Measurements from ENCODE around the gene U2AF2.

U2AF2 gene

DNA sequence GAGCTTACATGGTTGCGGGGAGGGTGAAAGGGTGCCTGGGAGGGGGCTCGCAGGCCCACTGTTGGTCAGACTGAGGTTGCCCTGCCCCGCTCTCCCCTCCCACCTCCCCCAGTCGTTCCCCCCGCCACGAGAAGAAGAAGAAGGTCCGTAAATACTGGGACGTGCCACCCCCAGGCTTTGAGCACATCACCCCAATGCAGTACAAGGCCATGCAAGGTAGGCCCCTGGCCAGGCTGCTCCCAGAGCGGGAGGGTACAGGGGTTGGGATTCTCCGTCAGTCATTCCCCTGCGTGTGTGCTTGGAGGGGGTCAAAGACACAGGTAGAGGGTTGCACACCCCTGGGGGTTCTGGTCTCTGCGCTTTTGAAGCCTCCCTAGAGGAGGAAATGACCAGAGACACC lies 5.6 kb downstream of the U2AF2 start:
- DNase-seq = no peak

DNA sequence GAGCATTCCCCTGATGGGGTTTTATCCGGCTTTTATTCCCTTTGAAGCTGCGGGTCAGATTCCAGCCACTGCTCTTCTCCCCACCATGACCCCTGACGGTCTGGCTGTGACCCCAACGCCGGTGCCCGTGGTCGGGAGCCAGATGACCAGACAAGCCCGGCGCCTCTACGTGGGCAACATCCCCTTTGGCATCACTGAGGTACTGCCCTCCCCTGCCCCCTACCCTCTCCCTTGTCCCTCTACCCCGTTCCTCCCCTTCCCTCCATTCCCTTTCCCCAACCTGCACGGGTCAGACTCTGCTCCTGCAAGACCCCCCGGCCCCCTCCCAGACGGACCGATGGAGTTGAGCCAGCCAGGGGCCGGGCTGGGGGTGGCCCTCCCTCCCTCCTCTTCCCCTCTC lies 6.2 kb downstream of the U2AF2 start:
- no peak for DNase-seq

DNA sequence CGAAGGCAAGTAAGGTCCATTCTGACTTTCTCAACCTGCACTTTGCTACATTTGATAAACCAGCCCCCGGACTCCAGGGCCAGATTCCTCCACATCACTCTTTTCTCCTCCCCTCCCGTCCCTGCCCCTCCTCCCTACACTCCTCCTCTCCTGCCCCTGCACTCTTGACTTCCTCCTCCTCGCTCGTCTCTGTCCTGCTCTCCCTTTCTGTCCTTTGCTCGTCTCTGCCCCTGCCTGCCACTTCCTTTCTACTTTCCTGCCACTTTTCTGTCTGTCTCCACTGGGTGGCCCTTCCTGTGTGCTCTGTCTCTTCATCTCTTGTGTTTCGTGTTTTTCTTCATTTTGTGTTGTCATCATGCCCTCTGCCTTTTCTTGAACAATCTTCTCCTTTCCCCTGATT lies 7.0 kb downstream of the U2AF2 start:
- no peak for DNase-seq

DNA sequence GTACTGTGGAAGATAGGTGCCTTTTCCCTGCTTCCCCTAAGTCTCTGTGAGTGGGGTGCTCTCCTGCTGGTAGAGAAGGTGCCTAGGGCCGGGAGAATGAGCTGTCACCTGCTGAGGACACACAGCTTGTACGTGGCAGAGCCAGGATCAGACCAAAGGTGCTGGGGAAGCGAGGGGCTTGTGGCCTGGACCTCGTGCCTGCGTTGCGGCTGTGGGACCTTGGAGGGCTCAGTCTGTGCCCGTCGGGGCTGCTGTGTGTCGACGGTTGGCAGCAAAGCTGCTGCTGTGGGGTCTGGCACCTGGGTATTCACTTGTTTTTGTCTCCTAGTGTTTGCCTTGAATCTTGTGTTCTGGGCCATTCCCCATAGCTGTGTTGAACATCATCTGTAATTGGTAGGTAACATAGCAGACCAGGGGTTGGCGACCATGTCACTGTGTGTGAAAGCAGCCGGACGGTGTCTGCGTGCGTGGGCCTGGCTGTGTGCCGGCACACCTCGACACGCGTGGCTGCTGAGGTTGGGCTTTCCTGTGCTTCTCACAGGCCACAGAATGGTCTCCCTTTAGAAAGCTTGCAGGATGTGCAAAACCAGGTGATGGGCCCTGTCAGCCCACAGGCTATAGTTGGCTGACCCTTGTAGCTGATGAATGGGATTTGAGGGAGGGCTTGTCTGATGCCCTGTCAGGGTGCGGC lies 9.2 kb downstream of the U2AF2 start:
- no peak for DNase-seq

DNA sequence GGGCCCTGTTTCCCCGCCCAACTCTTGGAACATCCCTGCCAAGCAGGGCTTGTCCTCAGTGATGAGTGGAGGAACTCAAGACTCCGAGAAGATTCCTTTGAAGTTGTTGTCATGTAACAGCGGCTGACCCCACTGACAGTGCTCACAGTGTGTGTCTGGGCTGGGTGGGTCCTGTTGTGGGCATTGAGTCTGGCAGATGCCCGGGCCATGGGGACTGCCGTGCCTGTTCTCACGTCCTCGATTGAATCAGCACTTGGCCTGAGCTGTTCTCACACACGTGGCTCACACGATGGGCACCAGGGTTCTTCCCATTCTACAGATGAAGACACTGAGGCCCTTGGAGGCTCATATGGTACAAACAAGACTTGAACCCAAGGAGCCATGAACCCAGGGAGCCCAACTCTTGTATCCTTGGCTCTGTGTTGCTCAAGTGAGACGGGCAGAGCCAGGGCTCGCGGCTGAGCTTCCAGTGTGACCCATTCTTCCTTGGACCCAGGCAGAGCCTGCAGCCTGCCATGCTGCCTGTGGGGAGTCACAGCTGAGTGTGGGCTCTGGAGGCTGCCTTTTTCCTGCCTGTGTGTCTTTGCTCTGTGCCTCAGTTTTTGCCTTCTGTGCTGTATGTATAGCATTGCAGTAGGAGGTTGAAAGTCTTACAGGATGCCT lies 11.6 kb downstream of the U2AF2 start:
- no peak for DNase-seq

DNA sequence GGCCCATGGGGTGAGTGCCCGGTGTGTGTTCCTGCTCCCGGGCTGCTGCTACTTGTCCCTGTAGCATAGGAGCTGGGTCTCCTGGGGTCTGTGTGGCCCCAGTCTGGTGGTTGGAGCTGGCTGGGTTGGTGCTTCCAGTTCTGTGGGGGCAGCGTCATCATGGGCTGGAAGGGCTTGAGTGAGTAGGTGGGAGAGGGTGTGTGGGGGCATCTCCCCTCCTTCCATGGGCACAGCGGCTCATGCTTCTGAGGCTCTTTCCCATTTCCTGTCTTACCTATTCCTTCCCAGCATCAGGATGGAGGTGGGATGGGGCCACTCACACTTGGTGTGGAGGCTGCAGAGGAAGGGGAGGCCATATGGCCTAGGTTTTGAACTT lies 12.2 kb downstream of the U2AF2 start:
- DNase-seq = no peak

DNA sequence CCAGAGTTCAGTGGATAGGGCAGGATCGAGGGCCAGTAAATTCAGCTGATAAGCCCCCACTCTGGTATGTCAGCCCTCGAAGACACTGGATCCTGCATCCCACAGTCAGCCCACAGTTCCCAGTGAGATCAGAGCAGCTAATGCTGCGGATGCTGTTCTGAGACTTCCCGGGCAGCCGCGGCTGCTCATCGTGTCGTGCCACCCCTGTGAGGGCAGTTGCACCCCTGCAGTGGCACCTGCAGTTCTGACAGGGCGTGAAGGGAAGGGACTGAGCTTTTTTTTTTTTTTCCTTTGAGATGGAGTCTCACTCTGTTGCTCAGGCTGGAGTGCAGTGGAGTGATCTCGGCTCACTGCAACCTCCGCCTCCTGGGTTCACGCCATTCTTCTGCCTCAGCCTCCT lies 12.7 kb downstream of the U2AF2 start:
- no peak for DNase-seq

DNA sequence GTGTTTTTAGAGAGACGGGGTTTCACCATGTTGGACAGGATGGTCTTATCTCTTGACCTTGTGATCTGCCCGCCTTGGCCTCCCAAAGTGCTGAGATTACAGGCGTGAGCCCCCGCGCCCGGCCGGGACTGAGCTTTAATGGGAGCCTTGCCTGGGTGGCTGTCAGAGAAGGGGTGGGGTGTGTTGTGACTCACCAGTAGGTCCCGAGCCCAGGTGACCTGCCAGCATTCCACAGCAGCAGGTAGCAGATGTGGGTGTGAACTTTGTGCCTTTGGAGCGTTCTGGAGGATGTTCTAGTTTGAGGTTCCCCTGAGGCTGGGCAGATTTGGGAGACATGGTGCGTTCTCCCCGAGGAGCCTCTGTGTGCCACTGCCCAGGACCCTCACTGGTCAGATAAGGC lies 13.1 kb downstream of the U2AF2 start:
- DNase-seq = no peak

DNA sequence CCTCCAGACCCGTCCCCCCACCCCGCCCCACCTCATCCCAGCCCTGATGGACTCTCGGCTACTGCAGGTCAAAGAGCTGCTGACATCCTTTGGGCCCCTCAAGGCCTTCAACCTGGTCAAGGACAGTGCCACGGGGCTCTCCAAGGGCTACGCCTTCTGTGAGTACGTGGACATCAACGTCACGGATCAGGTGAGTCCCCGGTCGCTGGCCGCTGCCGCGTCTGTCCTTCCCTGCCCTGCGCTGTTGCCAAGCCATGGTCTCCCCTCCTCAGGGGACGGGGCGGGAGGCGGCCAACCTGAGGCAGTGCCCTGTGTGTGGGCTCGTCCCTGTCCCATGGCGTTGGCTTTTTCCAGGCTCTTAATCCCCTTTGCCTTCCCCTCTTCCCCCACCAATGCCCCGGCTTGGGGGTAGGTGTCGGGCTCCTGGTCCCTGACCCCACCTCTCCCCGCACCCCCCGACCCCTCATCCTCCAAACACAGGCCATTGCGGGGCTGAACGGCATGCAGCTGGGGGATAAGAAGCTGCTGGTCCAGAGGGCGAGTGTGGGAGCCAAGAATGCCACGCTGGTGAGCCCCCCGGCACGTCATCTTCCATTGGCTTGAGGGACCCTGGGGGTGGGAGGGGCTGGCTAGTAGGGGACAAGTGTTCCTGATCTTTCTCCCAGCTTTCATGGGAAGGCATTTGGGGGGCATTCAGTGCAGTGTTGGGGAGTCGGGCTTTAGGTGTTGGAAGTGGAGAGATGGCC lies 13.9 kb downstream of the U2AF2 start:
- no peak for DNase-seq

DNA sequence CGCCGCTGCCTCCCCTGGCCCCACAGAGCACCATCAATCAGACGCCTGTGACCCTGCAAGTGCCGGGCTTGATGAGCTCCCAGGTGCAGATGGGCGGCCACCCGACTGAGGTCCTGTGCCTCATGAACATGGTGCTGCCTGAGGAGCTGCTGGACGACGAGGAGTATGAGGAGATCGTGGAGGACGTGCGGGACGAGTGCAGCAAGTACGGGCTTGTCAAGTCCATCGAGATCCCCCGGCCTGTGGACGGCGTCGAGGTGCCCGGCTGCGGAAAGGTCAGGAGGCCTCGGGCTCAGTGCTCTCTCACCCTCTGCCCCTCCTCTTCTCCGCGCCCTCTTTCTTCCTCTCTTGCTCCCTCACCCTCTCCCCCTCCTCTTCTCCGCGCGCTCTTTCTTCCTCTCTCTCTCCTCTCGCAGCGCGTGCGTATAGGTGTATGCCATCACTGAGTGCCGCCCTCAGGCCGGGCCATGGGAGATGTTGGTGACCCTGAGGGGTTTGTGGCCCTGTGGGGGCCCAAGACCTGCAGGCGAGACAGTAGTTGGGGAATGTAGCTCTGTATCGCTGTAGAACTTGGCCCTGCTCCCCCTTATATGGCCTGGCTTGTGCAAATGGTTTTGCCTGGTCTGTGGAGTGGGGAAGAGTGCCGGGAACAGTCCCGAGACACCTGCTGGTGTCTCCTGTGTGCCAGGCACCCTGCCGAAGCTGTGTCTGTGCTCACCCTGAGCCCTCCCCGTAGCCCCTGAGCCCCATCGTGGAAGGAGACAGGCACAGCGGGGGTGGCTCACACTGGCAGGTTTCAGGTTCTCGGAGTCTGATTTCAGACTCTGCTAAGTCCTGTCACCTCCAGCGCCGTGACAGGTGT lies 14.8 kb downstream of the U2AF2 start:
- no peak for DNase-seq

DNA sequence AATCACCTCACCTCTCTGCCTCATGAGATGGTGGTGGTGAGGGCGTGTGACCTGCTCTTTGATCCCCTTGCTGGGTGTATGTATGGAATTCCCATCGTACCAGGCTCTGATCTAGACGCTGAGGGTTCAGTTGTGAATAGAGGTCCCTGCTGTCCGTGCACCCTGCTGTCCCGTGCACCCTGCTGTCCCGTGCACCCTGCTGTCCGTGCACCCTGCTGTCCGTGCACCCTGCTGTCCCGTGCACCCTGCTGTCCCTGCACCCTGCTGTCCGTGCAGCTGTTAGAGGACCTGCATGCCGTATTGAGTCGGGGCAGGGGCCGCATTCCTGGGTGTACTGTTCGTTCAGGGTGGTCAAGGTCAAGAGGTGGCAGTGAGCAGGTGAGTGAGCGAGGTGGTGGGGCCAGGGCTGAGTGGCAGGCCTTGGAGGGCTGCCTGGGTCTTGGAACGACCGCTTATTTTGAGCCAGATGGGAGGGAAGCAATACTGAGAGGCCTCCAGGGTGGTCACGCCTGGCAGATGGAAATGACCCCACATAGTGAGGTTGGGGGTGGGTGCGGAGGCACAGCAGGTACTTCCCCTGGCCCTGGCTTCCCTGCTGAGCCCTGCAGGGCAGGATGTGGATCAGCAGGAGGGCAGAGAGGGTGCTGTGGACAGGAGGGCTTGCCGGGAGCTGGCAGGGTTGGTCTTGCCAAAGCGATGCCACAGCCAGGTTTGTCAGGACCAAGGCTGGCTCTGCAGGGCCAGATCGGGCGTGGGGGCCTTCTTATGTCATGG lies 15.6 kb downstream of the U2AF2 start:
- no peak for DNase-seq

DNA sequence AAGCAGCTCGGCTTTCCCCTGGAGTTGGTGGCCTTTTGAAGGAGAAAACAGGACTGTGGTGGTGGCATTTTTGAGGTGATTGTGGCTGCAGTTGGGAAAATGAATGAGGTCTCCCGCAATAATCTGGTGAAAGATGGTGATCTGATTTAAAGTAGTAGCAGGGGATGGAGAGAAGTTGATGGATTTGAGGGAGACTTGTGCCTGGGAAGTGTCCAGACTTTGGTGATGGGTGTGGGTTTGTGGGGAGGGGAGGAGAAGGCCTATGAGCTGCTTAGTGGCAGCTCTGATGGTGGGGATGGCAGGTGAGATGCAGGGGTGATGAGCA lies 16.2 kb downstream of the U2AF2 start:
- no peak for DNase-seq

DNA sequence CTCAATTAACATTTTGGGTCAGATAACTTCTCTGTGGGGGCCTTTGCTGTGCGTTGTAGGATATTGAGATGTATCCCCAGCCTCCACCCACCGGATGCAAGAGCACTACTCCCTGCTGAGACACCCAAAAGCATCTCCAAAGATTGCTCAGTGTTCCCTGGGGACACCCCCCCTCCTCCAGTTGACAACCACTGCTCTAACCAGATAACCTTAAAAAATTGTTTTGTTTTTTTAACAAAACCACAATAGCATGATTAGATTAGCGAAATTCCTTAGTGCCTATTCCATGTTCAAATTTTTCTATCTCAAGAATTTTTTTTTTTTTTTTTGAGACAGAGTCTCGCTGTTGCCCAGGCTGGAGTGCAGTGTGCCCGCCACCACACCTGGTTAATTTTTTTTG lies 17.6 kb downstream of the U2AF2 start:
- no peak for DNase-seq

DNA sequence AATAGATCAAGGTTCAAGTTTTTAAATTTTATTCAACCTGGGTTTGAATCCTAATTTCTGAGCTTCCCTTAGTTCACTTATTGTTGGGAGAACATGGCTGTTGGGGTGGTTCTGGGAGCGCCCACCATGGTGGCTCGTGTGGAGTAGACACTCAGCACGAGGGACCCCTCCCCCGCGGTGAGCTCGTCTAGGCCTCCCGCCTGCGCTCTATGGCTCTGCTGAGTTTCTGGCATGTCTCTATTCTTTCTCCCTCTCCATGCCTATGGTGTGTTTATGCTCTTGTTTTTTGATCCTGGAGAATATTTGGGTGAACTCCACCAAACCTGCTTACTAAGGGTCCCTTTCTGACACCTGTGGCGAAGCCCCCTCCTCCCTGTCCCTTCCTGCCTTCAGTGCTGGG lies 18.6 kb downstream of the U2AF2 start:
- DNase-seq = no peak

DNA sequence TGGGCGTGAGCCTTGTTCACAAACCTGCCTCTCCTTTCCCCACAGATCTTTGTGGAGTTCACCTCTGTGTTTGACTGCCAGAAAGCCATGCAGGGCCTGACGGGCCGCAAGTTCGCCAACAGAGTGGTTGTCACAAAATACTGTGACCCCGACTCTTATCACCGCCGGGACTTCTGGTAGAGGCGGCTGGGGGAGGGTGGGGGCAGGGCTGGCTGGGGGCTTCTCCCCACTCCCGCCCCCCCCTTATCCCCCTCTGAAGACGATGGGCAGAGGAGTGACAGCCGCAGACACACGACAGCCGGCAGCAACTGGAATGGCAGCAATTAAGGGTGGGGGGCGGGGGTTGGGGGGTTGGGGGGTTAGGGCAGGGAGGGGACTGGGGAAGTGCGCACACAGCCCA lies 19.1 kb downstream of the U2AF2 start:
- no peak for DNase-seq

DNA sequence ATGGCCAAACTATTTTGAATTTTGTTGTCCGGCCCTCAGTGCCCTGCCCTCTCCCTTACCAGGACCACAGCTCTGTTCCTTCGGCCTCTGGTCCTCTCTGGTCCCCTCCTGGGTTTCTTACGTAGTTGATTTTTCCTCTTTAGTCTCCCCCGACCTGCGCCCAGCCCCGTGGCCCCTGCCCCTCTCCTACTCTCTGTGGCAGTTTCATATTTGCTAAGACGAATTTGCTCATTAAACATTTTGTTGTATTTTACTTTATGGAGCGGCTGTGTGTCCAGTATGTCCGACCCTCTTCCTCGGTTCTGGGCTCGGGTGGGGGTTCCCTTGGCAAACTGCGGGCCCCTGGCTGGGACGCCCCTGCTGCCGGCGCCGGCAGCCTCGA lies 19.6 kb downstream of the U2AF2 start:
- no peak for DNase-seq

DNA sequence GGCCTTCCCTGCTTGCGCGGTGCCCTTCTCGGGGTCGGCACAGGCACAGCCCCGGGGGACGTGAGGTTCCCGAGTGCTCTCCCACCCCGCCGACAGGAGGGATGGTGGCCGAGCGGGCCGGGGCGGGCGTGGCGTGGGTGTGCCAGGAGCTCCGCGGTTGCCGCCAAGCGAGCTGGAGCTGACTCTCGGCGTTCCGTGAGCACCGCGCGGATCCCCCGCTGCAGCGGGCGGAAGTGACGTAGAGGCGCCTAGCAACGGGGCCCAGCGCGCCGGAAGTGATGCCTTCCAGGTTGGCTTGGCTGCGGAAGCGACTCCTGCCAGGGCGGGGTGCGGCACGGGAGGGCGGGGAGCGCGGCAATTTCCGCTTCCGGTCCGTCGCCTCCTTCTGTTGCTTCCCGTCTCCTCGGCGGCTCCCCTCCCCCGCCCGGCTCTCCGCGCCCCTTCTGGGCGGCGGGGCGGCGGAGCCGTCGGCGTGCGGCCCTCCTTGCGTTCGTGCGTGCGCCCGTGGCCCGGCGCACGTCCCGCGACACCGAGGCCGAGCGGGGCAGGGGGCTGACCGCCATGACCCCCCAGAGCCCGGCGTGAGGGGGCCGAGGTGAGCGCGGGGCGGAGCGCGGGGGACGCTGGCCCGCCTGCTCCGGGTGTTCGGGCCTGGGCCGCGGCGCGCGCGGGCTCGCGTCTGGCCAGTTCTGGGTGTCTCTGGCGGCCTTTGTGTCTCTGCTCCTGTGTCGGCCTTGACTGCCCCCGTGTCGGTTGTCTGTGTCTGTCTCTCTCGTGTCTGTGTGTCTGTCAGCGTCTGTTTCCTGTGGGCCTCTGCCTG lies 20.2 kb downstream of the U2AF2 start, which contains the start of gene EPN1:
EPN1 (plus strand) TSS at position 386 of the 820 bp plus-strand sequence. CDS start 3,402 bp downstream, outside the sequence.
- peak; percentile 93 for DNase-seq

DNA sequence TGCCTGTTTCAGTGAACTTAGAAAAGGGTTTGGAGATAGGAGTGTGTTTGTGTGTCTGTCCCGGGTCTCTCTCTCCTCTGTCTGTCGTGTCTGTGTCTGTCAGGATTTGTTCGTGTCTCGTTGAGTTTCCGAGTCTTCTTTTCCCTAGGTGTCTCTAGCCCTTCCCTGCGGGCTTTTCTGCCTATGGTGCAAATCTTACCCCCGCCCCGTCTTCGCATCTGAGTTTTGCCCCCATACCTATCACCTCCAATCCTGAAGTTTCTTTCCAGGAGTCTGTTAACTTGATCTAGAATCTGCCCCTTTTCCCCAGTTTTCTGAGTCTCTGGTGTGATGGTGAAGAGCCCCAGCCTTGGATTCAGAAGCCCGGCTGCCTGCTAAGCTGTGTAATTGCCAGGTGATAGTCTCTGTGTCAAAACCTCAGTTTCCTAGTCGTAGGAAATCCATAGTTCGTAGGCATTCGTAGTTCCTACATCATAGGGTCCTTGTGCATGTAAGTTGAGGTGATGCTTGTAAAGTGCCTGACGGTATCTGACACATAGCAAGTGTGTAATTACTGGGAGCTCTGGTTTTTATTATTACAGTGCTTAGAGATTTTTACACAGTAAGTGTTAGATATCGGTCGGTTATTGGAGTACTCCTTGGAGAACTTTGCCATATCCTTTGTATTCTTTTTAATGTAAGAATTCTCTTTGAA lies 21.0 kb downstream of the U2AF2 start:
- DNase-seq = no peak

DNA sequence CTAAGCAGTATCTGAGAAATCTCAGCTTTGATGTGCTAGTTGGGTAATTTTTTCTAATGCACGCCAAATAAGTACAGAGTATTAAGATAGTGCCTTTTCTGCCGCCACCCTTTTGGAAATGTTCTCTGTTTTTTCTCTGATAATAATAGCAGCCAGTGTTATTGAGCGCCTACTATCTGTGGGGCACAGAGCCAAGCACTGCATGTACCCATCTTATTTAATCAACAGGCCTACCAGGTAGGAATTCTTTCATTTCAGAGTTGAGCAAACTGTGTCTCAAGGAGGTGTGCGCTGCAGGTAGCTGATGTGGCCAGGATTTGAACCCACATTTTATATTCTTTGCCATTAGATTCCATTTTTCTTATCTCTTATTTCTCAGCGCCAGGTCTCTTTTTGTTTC lies 21.5 kb downstream of the U2AF2 start:
- no peak for DNase-seq

DNA sequence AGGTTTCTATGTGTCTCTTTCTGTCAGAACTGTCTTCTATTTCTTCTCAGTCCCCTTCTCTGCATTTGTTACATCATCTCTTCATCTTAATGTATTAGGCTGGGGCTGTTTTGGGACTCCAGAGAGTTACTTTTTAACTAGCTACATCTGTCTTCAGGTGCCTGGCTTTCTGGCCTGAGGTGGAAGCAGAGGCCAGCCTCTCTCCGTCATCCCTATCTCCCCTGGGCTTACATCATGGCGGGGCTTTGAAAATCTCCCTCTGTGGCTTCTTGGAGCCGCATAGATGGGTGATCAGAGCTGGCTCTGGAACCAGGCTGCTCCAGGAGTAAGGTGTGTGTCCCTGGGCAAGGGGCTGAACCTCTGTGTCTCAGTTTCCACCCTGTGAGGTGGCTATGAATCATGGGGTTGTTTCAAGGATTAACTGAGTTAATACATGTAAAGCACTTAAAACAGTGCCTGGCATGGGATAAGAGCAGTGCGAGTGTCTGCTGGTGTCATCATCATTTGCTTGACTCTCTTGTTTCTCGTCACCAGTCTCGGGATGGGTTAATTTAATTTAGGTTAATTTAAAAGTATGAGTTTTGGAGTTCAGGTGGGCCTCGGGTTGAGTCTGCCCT lies 22.2 kb downstream of the U2AF2 start:
- DNase-seq = no peak

Measured in DMS153 (cell line).